Activated CD8-positive, alpha-beta memory T cell treated with anti-CD3 and anti-CD28 coated beads for 24 hours (primary cell): ENCODE measurements around the gene CLCN7.

ENCODE experiments used
- DNase-seq: peaks from one replicate; pipeline ENCODE4 v3.0.0-alpha.2; 2020

CLCN7 gene

GRCh38 chr16:1429012-1429411 is 45.8 kb downstream of the CLCN7 start:
- no peak for DNase-seq

- DNase-seq = peak; percentile 81
These were observed 46.3 kb downstream of the CLCN7 start for GRCh38 chr16:1428511-1428910.

GRCh38 chr16:1427473-1428461 is 47.1 kb downstream of the CLCN7 start:
- no peak for DNase-seq

GRCh38 chr16:1426734-1427471 is 47.9 kb downstream of the CLCN7 start:
- no peak for DNase-seq

- no peak for DNase-seq
These were observed 49.0 kb downstream of the CLCN7 start for GRCh38 chr16:1425616-1426370.

GRCh38 chr16:1424028-1424427 is 50.8 kb downstream of the CLCN7 start:
- DNase-seq = no peak

GRCh38 chr16:1422076-1422475 is 52.8 kb downstream of the CLCN7 start:
- no peak for DNase-seq

- DNase-seq = no peak
These were observed 54.7 kb downstream of the CLCN7 start for GRCh38 chr16:1420111-1420539.

GRCh38 chr16:1416521-1416941 is 58.3 kb downstream of the CLCN7 start:
- DNase-seq = no peak

GRCh38 chr16:1414532-1415260 is 60.1 kb downstream of the CLCN7 start, which contains the start of gene UNKL:
UNKL (minus strand) TSS chr16:1414704; CDS start chr16:1414691, 13 bp downstream.
- peak; percentile 90 for DNase-seq

GRCh38 chr16:1413684-1414531 is 60.9 kb downstream of the CLCN7 start:
- peak; percentile 88 for DNase-seq

GRCh38 chr16:1412847-1413246 is 62.0 kb downstream of the CLCN7 start:
- DNase-seq = no peak

GRCh38 chr16:1408171-1408837 is 66.5 kb downstream of the CLCN7 start:
- DNase-seq = peak; percentile 100

- no peak for DNase-seq
These were observed 67.1 kb downstream of the CLCN7 start for GRCh38 chr16:1407753-1408152.

- DNase-seq = no peak
These were observed 71.1 kb downstream of the CLCN7 start for GRCh38 chr16:1403733-1404132.

GRCh38 chr16:1403036-1403435 is 71.8 kb downstream of the CLCN7 start:
- no peak for DNase-seq

- DNase-seq = no peak
These were observed 73.1 kb downstream of the CLCN7 start for GRCh38 chr16:1401758-1402154.

GRCh38 chr16:1401061-1401757 is 73.6 kb downstream of the CLCN7 start:
- DNase-seq = no peak

- no peak for DNase-seq
These were observed 75.8 kb downstream of the CLCN7 start for GRCh38 chr16:1398826-1399581.
